GM15510 (cell line): ENCODE results near the gene THOP1.
A peak's percentile ranks its signal among the peaks of the same experiment; 100 is the strongest.

Source experiments
- POLR2A ChIP-seq: IDR thresholded peaks from 3 replicates; pipeline ENCODE4 v1.6.1; 2011; ENCODE audit warnings: borderline replicate concordance; ENCODE audit not compliant: insufficient read length; ENCODE audit errors: extremely low read depth

The THOP1 gene

GRCh38 chr19:2785244-2785997, at the start of gene THOP1:
TSS of gene THOP1 (plus strand) at chr19:2785503. CDS start at chr19:2785663, 160 bp downstream.
- TF ChIP-seq POLR2A, result peak; percentile 98

DNA sequence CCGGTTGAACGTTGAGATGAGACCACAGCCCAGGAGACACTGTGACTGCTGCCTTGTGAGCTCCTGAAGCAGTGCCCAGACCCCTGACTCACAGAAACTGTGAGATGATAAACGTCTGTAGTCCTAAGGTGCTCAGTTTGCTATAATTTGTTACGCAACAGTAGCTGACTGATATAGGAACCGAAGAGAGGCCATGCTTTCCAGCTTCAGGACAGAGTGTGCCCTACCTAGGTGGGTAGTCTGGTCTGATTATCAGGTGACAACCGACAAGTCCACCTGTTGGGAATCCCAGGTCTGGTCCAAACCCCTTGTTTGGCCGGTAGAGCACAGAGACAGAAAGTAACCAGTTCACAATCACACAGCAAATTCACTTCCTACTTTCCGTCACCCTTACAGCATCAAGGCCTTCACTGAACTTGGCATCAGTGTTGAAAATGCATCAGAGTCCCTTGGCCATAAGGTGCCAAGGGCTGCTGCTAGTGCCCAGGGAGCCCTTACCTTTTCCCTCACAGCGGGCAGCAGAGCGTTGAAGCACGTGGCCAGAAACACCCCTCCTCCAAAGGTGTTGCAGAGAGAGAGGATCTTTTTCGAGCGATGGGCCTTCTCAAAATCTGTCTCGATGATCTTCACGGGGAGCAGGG, 48.6 kb upstream of the THOP1 start:
- no peak for TF ChIP-seq POLR2A

GRCh38 chr19:2739602-2740313, 45.5 kb upstream of the THOP1 start, which contains the start of gene SLC39A3:
TSS of gene SLC39A3 (minus strand) at chr19:2740017. CDS start at chr19:2737257, 2,760 bp downstream.
- TF ChIP-seq POLR2A, result peak; percentile 71

GRCh38 chr19:2740314-2740656, 45.0 kb upstream of the THOP1 start:
- no peak for TF ChIP-seq POLR2A

- no peak for TF ChIP-seq POLR2A
Observed at GRCh38 chr19:2743099-2743498, 42.2 kb upstream of the THOP1 start.

- TF ChIP-seq POLR2A, result no peak
Observed at GRCh38 chr19:2744113-2744512, 41.2 kb upstream of the THOP1 start.

DNA sequence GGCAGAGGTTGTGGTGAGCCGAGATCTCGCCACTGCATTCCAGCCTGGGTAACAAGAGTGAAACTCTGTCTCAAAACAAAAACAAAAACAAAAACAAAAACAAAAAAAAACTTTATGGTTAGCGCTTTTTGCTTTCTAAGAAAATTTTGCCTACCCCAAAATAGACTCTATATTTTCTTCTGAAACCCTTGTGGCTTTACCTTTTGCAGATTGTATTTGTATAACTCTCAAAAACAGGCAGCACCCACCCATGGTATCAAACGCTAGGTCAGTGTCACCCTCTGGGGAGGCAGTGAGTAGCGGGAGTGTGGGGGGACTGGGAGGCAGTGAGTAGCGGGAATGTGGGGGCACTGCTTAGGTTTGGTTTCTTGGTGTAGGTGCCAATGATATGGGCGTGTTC, 38.0 kb upstream of the THOP1 start:
- TF ChIP-seq POLR2A, result no peak

DNA sequence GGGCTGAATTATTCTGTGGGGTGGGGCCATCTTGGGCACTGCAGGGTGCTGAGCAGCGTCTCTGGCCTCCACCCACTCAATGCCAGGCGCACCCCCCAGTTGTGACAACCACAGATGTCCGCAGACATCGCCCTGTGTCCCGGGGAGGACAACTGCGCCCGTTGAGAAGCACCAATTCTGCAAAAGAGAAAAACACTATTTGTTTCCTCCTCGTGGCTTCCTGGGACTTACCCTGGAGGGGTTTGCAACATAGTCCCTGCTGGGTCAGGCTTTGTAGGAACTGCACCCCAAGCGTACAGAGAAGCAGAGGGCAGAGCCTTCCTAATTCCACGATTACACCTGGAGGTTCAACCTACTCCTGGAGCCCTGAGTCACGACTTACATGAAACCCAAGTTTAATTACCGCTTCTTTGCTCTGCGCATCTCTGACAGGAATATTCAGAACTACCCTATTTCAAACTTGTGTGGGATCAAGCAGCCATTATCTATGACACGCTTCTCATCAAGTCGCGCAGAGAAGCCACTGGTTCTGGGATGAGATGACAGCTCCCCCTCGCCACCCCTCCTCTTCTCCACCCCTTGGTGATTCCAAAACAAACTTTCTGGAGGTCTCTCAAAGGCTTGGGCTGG, 34.4 kb upstream of the THOP1 start:
- no peak for TF ChIP-seq POLR2A

GRCh38 chr19:2751438-2751830, 33.9 kb upstream of the THOP1 start:
- TF ChIP-seq POLR2A, result no peak

DNA sequence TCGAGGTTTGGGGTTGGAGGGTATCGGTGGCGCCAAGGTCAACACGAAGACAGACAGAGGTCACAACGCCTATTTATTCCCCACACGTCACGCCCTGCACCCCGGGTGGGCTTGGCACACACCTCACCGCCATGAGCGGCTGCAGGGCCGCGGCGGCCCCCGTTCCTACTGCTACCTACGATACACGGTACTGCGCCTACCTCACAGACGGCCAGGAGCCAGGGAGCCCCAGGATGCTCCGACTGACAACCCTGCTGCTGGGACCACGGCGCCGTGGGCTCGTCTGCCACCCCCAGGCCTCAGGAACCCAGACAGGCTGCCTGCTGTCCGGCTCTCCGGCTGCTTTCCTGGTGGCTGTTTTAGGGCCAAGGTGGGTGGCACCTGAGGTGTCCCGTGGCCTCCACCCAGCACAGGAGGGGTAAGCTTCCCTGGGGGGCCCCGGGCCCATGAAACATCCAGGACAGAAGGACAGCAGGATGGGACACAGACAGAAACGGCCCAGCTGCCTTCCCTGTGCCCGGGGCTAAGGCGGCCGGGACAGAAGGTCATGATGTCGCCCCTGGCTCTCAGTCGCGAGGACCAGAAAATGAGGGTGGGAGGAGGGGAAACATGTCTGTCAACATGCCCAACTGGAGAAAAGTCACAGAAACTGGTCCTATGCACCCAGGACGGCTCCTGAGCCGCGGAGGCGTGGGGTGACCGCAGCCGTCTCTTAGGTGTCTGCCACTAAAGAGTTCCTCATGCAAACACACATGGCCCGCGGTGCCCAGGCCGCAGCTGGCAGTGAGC, 30.4 kb upstream of the THOP1 start:
- no peak for TF ChIP-seq POLR2A

- no peak for TF ChIP-seq POLR2A
Observed at GRCh38 chr19:2755448-2755705, 29.9 kb upstream of the THOP1 start.

GRCh38 chr19:2755811-2756210, 29.5 kb upstream of the THOP1 start:
- no peak for TF ChIP-seq POLR2A

DNA sequence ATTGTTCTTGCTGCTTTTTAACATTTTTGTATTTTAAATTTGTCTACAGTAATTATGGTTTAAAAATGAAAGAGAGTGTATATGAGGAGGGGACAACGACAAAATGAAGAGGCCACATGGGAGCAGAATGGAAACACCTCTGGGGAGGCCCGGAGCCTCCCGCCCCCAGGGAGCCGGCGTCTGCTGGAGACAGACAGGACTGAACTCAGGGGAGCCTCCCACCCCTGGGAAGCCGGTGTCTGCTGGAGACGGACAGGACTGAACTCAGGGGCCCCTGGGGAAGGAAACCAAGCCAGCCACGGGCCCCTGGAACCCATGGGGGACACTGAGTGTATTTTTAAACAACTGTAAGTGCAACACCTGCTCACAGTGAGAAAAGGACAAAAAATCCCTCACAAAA, 28.8 kb upstream of the THOP1 start:
- no peak for TF ChIP-seq POLR2A
